OCI-LY1 (cell line): Measurements from ENCODE around the gene SART3.

Source experiments
- H2AFZ ChIP-seq: fragments of 200-600 bp; sonication (generic), shearing (Covaris generic); 2 replicates; pipeline ENCODE4 v1.6.0; 2014; ENCODE audit warnings: antibody characterized with exemption, mild to moderate bottlenecking, low read length
- H3F3A ChIP-seq: fragments of 200-600 bp; sonication (generic), shearing (Covaris generic); 2 replicates; pipeline ENCODE4 v1.6.0; 2014; ENCODE audit warnings: mild to moderate bottlenecking, antibody characterized with exemption, low read length, moderate library complexity; ENCODE audit not compliant: insufficient read depth
- H3K27ac ChIP-seq: fragments of 200-600 bp; sonication (generic); 2 replicates; pipeline ENCODE4 v1.5.1; 2014; ENCODE audit warnings: low read length, mixed run types, mild to moderate bottlenecking, low read depth; ENCODE audit not compliant: poor library complexity, severe bottlenecking
- H3K27me3 ChIP-seq: fragments of 200-600 bp; sonication (generic); 2 replicates; pipeline ENCODE4 v1.6.0; 2014; ENCODE audit warnings: antibody characterized with exemption, mild to moderate bottlenecking, low read length, moderate library complexity; ENCODE audit not compliant: insufficient read depth
- H3K36me3 ChIP-seq: fragments of 200-600 bp; sonication (generic); 2 replicates; pipeline ENCODE4 v1.6.1; 2014; ENCODE audit warnings: mild to moderate bottlenecking, antibody characterized with exemption, low read length, moderate library complexity, mixed read lengths; ENCODE audit not compliant: insufficient read depth
- H3K4me1 ChIP-seq: fragments of 200-600 bp; sonication (generic); 2 replicates; pipeline ENCODE4 v1.5.1; 2014; ENCODE audit warnings: mild to moderate bottlenecking, low read length, moderate library complexity; ENCODE audit not compliant: insufficient read depth, severe bottlenecking
- H3K4me2 ChIP-seq: fragments of 200-600 bp; sonication (generic), shearing (Covaris generic); 2 replicates; pipeline ENCODE4 v1.6.1; 2014; ENCODE audit warnings: low read length
- H3K4me3 ChIP-seq: fragments of 200-600 bp; sonication (generic); 2 replicates; pipeline ENCODE4 v1.5.1; 2014; ENCODE audit warnings: low read length, low read depth, mild to moderate bottlenecking, mixed read lengths; ENCODE audit not compliant: poor library complexity, severe bottlenecking
- H3K79me2 ChIP-seq: fragments of 200-600 bp; shearing (Covaris generic); 2 replicates; pipeline ENCODE4 v1.6.1; 2016; ENCODE audit warnings: mixed run types, low read length, mixed read lengths; ENCODE audit not compliant: insufficient read depth
- H3K9ac ChIP-seq: fragments of 200-600 bp; sonication (generic), shearing (Covaris generic); 2 replicates; pipeline ENCODE4 v1.6.1; 2014; ENCODE audit warnings: mild to moderate bottlenecking, low read length, mixed read lengths
- H3K9me2 ChIP-seq: fragments of 200-600 bp; sonication (generic), shearing (Covaris generic); 2 replicates; pipeline ENCODE4 v1.6.1; 2014; ENCODE audit warnings: low read depth, mild to moderate bottlenecking, low read length, mixed read lengths
- H3K9me3 ChIP-seq: fragments of 200-600 bp; shearing (Covaris generic); 2 replicates; pipeline ENCODE4 v1.6.1; 2014; ENCODE audit warnings: low read length, mixed read lengths
- H4K20me1 ChIP-seq: fragments of 200-600 bp; sonication (generic), shearing (Covaris generic); 2 replicates; pipeline ENCODE4 v1.6.0; 2016; ENCODE audit warnings: mild to moderate bottlenecking, low read length; ENCODE audit not compliant: insufficient read depth
- EZH2 ChIP-seq: fragments of 200-600 bp; sonication (generic), shearing (Covaris generic); IDR thresholded peaks from 2 replicates; pipeline ENCODE4 v1.8.0; 2017; ENCODE audit warnings: borderline replicate concordance, mixed run types, mild to moderate bottlenecking, antibody characterized with exemption, low read length, moderate library complexity, mixed read lengths
- TF ChIP-seq, protein P1 (sequence below): fragments of 200-600 bp; sonication (generic), shearing (Covaris generic); IDR thresholded peaks from 2 replicates; pipeline ENCODE4 v1.5.1; 2017; ENCODE audit warnings: mild to moderate bottlenecking, antibody characterized with exemption, low read length, moderate library complexity, mixed read lengths

Gene SART3

GRCh38 chr12:108602209-108602705 is 41.3 kb upstream of the SART3 start:
- Histone ChIP-seq H3K4me1 (no peaks in the 10 kb centered on the region), H3K9me3 (no peaks in the 10 kb centered on the region), H4K20me1 (no peaks in the 10 kb centered on the region), H3K9me2 (no peaks in the 10 kb centered on the region), H3K4me2 (no peak overlapping the region), H3K27me3 (no peaks in the 10 kb centered on the region), H3K79me2 (no peaks in the 10 kb centered on the region), H3K36me3 (no peaks in the 10 kb centered on the region), H3F3A (no peaks in the 10 kb centered on the region), H3K4me3 (no peak overlapping the region), H2AFZ (no peak overlapping the region), H3K27ac (no peak overlapping the region), H3K9ac (no peak overlapping the region)
- TF ChIP-seq EZH2, result no peak
- TF ChIP-seq, protein P1, sequence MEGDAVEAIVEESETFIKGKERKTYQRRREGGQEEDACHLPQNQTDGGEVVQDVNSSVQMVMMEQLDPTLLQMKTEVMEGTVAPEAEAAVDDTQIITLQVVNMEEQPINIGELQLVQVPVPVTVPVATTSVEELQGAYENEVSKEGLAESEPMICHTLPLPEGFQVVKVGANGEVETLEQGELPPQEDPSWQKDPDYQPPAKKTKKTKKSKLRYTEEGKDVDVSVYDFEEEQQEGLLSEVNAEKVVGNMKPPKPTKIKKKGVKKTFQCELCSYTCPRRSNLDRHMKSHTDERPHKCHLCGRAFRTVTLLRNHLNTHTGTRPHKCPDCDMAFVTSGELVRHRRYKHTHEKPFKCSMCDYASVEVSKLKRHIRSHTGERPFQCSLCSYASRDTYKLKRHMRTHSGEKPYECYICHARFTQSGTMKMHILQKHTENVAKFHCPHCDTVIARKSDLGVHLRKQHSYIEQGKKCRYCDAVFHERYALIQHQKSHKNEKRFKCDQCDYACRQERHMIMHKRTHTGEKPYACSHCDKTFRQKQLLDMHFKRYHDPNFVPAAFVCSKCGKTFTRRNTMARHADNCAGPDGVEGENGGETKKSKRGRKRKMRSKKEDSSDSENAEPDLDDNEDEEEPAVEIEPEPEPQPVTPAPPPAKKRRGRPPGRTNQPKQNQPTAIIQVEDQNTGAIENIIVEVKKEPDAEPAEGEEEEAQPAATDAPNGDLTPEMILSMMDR, result no peak

- no peak overlapping the region for H3K27ac ChIP-seq
- H3F3A ChIP-seq, result no peaks in the 10 kb centered on the region
- H3K4me3 ChIP-seq, result no peak overlapping the region
- no peaks in the 10 kb centered on the region for H3K27me3 ChIP-seq
- H3K9ac ChIP-seq, result no peak overlapping the region
- H3K4me2 ChIP-seq, result no peak overlapping the region
- H3K79me2 ChIP-seq, result no peaks in the 10 kb centered on the region
- H4K20me1 ChIP-seq, result no peaks in the 10 kb centered on the region
- no peaks in the 10 kb centered on the region for H3K4me1 ChIP-seq
- no peak overlapping the region for H2AFZ ChIP-seq
- H3K36me3 ChIP-seq, result no peaks in the 10 kb centered on the region
- TF ChIP-seq, protein P1, result no peak
- TF ChIP-seq EZH2, result no peak
- no peaks in the 10 kb centered on the region for H3K9me3 ChIP-seq
- H3K9me2 ChIP-seq, result no peaks in the 10 kb centered on the region
Observed at GRCh38 chr12:108600702-108601007, 39.7 kb upstream of the SART3 start.

DNA sequence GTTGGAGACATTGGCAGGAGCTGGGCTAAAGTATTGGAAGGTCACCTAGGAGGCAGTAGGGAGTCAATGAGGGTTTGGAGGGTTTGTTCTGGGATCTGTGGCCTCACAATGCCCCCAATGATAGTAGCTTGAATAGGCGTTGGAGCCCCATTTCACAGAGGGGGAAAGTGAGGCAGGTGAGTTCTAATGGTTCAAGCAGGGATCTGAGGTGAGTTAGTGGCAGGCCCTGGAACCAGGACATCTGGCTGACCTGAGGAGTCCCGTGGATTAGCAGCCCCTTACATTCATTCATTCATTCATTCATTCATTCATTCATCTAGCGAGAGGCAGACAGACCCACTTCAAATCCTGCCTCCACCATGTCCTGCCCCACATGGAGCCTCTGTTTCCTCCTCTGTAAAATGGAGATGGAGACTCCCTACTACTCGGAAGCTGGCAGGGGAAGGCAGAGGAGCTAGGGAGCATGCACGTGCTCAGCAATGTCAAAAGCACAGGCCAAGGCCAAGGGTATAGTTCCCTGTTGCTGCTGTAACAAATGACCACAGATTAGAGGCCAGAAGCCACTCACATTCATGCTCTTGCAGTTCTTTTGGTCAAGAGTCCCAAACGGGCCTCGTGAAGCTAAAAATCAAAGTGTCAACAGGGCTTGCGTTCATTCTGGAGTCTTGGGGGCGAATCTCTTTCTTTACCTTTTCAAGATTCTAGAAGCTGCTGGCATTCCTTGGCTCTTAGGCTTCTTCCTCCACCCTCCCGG is 39.2 kb upstream of the SART3 start:
- no peaks in the 10 kb centered on the region for H3K4me1 ChIP-seq

More for the DNA sequence above, 39.2 kb upstream of the SART3 start:
- Histone ChIP-seq H4K20me1 (no peaks in the 10 kb centered on the region), H3K4me2 (no peak overlapping the region), H3K27ac (no peak overlapping the region), H3K9me2 (no peaks in the 10 kb centered on the region), H3K9me3 (no peaks in the 10 kb centered on the region), H3K36me3 (no peaks in the 10 kb centered on the region), H3K27me3 (no peaks in the 10 kb centered on the region), H3K79me2 (no peaks in the 10 kb centered on the region), H3F3A (no peaks in the 10 kb centered on the region), H3K4me3 (no peak overlapping the region), H2AFZ (no peak overlapping the region), H3K9ac (no peak overlapping the region)
- no peak for TF ChIP-seq EZH2
- TF ChIP-seq, protein P1, result no peak
